ENCODE measurements around the gene ECE1.
A peak's percentile ranks its signal among the peaks of the same experiment; 100 is the strongest.
"Not testable (repeated sequence)": the region's sequence is repeated elsewhere in the genome, so short reads cannot be mapped to it uniquely, and the experiment has no call there.

The ECE1 gene

DNA sequence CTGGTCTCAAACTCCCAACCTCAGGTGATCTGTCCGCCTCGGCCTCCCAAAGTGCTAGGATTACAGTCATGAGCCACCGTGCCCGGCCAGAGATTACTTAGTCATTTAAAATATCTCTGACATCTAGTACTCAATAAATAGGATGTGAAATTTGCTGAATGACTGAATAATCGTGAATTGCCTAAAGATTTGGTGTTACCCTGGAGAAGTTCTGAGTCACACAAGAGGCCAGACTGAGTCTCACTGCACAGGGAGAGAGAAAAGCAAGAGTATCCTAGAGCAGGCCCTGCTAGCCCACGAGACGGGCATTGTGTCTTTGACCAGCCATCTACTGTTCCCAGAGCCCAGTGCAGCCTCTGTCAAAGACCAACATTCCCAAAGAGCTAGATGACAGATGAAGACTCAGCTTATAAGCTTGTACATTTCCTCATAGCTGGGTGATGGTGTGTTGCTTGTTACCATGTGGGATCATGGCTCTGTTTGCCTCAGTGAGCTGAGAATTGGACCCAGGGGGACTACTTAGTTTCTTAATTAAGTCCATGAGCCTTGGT, 108.0 kb downstream of the ECE1 start:
- DNase-seq (no peak), ATAC-seq (no peak)
- Mint-ChIP-seq H3K4me1 (peaks cover 7% of the 10 kb centered on the region), H3K27me3 (no peaks in the 10 kb centered on the region), H3K27ac (no peak overlapping the region), H3K9me3 (no peaks in the 10 kb centered on the region), H3K4me3 (no peak overlapping the region), H3K36me3 (ENCODE audit: low read depth) (no peaks in the 10 kb centered on the region)

DNA sequence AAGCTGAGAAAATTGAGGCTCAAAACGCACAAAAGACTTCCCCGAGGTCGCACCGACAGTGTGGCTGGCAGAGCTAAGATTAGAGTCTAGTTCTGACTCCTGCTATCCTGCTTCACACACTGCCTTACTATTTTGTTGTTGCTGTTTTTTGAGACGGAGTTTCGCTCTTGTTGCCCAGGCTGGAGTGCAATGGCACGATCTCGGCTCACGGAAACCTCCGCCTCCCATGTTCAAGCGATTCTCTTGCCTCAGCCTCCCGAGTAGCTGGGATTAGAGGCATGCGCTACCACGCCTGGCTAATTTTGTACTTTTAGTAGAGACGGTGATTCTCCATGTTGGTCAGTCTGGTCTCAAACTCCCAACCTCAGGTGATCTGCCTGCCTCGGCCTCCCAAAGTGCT, 112.0 kb downstream of the ECE1 start:
- not testable (repeated sequence) for H3K27me3 Mint-ChIP-seq, H3K4me3 Mint-ChIP-seq, H3K27ac Mint-ChIP-seq, H3K9me3 Mint-ChIP-seq, DNase-seq, ATAC-seq
- H3K36me3 Mint-ChIP-seq (ENCODE audit: low read depth): peaks cover 18% of the 10 kb centered on the region
- peaks cover 26% of the 10 kb centered on the region for H3K4me1 Mint-ChIP-seq

DNA sequence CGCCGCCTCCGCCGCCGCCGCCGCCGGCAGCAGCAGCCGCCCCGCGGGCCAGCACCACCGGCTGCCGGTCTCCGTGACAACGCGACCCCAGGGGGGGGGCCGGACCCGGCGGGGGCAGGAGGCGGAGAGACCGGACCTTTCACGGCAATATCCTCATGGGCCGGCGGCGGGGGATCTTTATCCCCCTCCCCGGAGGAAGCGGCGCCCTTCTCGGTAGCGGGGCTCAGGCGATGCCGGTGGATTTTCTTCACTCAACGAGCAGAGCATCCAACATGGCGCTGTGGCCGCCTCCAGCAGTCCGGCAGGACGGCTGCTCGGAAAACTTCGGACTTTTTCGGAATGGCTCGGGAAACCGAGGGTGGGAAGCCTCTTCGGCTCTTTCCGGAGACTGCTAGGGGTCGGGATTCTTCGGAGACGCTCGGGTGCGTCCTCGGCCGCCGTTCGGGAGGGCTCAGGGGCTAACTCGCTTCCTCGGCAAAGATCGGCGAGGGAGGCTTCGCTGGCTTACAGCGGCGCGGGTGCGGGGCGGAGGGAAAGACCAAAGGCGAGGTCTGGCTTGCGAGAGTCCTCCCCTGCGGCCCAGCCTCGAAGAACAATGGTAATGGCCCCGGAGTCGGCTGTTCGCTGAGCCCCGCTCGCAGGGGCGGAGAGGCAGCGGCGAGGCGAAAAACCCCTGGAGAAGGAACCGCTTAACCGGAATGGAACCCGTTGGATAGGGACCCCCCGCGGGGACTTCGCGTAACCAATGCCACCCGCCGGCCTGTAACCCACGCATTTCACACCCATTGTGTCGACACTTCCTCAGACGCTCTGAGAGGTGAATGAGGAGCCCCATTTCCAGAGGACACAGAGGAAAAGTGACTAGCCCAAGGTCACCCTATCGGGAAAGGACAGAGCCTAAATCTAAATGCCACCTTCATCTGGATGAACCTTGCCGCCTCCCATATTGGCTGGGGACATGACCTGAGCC, 113.4 kb downstream of the ECE1 start, which contains the start of gene EIF4G3:
TSS of gene EIF4G3 (minus strand) at position 312 of the 970 bp plus-strand sequence. CDS start 174,155 bp downstream, outside the sequence.
- Mint-ChIP-seq H3K27ac (peak within 1 kb of the TSS; percentile 93), H3K4me1 (peaks cover 30% of the 10 kb centered on the region), H3K9me3 (no peaks in the 10 kb centered on the region), H3K27me3 (no peaks in the 10 kb centered on the region), H3K4me3 (peak within 1 kb of the TSS; percentile 85), H3K36me3 (ENCODE audit: low read depth) (peaks cover 22% of the 10 kb centered on the region)
- ATAC-seq (peak; percentile 94), DNase-seq (peak; percentile 100)

DNA sequence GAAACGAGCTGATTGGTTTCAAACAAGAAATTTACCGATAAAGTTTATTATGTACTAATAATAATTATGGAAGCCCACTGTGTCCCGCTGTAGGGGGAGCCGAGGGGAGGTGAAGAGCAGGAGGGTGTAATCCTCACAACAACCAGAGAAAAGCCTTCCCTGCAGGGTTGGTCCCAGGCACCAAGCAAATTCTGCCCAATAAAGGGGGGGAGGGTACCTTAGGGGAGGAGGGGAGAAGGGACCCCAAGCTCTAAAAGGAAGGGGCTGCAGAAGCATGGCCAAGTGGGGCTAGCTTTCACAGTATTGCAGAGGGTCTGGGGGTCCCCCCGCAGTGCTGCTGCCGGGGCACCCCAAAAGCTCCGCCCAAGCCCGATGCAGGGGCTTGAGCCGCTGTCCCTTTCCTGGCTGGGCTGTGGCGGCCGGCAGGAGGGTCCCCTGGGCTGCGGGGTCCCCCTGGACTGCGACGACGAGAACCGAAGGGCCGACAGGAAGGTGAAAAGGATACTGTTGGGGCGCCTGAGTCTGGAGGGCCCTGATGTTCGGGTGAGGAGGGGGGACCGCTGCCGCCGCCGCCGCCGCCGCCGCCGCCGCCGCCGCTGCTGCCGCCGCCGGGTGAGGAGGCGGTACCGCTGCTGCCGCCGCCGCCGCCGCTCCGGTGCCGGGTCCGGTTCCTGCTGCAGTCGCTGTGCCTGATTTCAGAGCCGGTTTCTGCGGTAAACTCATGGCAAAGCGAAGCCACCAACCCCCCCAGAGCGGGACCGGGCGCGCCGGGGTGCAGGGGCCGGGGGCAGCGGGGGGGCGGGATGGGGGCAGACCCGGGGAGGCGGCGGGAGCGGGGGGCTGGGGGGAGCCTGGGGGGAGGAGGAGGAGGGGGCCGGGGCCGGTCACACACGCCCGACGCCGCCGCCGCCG, 114.3 kb downstream of the ECE1 start:
- H3K36me3 Mint-ChIP-seq (ENCODE audit: low read depth): peaks cover 29% of the 10 kb centered on the region
- peak overlapping the region; percentile 83 for H3K4me3 Mint-ChIP-seq
- no peaks in the 10 kb centered on the region for H3K9me3 Mint-ChIP-seq
- H3K27me3 Mint-ChIP-seq: no peaks in the 10 kb centered on the region
- H3K4me1 Mint-ChIP-seq: peaks cover 31% of the 10 kb centered on the region
- ATAC-seq (peak; percentile 6), DNase-seq (peak; percentile 46)
- peak overlapping the region; percentile 89 for H3K27ac Mint-ChIP-seq

DNA sequence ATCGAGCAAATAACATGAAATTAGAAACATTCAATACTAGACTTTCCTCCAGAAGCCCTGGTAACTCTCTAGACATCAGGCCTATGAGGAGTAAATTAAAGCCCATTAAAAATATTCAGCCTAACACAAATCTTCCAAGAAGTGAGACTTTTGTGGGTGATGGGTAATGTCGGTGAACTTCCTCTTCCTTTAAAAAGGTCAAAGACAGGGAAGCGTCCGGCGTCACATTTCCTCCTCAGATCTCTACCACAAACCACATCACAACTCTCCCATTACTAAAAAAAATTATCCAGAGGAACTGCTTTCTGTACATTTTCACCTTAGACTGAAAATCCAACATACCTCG, 115.0 kb downstream of the ECE1 start:
- no peak for ATAC-seq
- DNase-seq: peak; percentile 50

DNA sequence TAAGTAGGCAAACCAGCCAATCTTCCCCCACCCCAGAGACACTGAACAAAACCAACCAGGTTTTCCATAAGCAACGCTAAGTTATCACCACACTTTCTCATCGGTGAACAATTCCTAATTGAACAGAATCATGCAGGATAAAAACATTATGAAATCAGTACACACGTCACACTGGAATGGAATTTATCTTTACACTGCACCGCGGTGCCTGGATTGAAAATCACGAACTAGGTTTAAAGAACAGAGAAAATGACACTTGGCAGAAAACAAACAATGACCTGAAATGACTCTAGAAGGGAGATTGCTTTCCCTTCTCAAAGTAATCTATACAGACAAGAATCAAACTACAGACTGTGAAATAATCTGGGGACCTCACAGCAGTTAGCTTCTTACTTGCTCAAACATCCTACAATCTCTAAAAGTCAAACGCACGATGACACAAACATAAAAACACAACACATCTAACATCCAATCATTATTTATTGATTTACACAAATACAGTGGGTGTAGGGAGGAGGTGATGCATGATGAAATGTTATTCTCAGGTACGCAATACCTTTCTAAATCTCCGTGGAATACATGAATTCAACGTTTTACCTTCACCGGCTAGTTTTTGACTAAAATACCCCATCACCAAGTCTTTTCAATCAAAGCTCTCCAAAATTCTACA, 115.5 kb downstream of the ECE1 start:
- Mint-ChIP-seq H3K4me3 (peak overlapping the region; percentile 83), H3K36me3 (ENCODE audit: low read depth) (peaks cover 35% of the 10 kb centered on the region), H3K27ac (peak overlapping the region; percentile 89), H3K9me3 (no peaks in the 10 kb centered on the region), H3K4me1 (peaks cover 31% of the 10 kb centered on the region), H3K27me3 (no peaks in the 10 kb centered on the region)
- no peak for ATAC-seq
- DNase-seq: no peak

More for the DNA sequence above, 115.0 kb downstream of the ECE1 start:
- peak overlapping the region; percentile 89 for H3K27ac Mint-ChIP-seq
- H3K4me3 Mint-ChIP-seq: peak overlapping the region; percentile 83
- H3K36me3 Mint-ChIP-seq (ENCODE audit: low read depth): peaks cover 33% of the 10 kb centered on the region
- peaks cover 31% of the 10 kb centered on the region for H3K4me1 Mint-ChIP-seq
- H3K27me3 Mint-ChIP-seq: no peaks in the 10 kb centered on the region
- H3K9me3 Mint-ChIP-seq: no peaks in the 10 kb centered on the region

DNA sequence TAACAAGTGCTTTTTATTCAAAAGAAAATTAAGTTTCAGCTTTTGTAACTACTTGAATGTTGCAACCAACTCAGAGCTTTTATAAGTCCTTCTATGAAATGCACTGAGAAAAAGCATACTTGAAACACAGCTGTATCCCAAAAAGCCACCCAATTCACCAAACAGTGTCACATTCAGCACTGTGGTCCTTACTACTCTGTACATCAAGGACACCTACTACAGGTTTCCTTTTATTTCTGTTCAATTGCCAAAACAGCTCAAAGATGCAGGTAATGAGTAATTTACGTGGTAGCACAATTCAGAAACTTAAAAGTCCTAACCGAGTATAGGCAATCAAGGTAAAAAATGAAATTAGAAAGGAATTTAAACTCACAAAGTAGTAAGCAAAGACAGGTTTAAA, 116.0 kb downstream of the ECE1 start:
- H3K27me3 Mint-ChIP-seq: no peaks in the 10 kb centered on the region
- DNase-seq (no peak), ATAC-seq (no peak)
- peak overlapping the region; percentile 83 for H3K4me3 Mint-ChIP-seq
- no peak overlapping the region for H3K27ac Mint-ChIP-seq
- H3K4me1 Mint-ChIP-seq: peaks cover 31% of the 10 kb centered on the region
- no peaks in the 10 kb centered on the region for H3K9me3 Mint-ChIP-seq
- H3K36me3 Mint-ChIP-seq (ENCODE audit: low read depth): peaks cover 38% of the 10 kb centered on the region

DNA sequence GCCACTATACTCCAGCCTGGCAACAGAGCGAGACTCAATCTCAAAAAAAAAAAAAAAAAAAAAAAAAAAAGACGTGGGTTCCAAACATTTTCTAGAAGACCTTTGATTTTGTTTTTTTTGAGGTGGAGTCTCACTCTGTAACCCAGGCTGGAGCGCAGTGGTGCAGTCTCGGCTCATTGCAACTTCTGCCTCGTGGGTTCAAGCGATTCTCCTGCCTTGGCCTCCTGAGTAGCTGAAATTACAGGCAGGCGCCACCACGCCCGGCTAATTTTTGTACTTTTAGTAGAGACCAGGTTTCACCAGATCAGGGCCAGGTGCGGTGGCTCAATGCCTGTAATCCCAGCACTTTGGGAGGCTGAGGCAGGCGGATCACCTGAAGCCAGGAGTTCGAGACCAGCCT, 117.2 kb downstream of the ECE1 start:
- not testable (repeated sequence) for H3K27me3 Mint-ChIP-seq, ATAC-seq

DNA sequence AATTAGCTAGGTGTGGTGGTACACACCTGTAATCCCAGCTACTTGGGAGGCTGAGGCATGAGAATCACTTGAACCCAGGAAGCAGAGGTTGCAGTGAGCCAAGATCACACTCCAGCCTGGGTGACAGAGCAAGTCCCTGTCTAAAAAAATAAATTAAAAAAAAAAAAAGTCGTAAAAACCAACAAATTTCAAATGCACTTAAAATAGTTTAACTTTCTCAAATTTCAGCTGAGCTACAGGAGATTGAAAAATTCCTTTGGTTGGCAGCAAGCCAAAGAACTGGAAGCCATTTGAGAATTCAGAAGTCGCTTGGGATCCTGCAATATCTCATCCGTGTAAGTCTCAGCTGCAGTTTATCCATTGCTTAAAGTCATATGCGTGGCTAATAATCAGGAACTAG, 119.4 kb downstream of the ECE1 start:
- not testable (repeated sequence) for DNase-seq
- H3K36me3 Mint-ChIP-seq (ENCODE audit: low read depth): peaks cover 58% of the 10 kb centered on the region

More for the DNA sequence above, 117.2 kb downstream of the ECE1 start:
- not testable (repeated sequence) for H3K4me3 Mint-ChIP-seq, H3K9me3 Mint-ChIP-seq, H3K27ac Mint-ChIP-seq, DNase-seq
- Mint-ChIP-seq H3K4me1 (peaks cover 31% of the 10 kb centered on the region), H3K36me3 (ENCODE audit: low read depth) (peaks cover 43% of the 10 kb centered on the region)

DNA sequence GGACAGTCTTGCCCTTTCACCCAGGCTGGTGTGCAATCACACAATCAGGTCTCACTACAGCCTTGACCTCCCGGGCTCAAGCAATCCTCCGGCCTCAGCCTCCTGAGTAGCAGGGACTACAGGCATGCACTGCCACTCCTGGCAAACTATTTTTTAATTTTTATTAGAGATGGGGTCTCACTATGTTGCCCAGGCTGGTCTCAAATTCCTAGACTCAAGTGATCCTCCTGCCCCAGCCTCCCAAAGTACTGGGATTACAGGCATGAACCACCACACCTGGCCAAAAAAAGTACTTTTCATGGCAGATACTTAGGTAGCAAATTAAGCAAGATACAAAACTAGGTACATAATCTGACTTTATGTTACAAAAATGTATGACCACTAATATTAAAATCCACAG, 121.8 kb downstream of the ECE1 start:
- H3K4me3 Mint-ChIP-seq: no peak overlapping the region
- H3K36me3 Mint-ChIP-seq (ENCODE audit: low read depth): peaks cover 49% of the 10 kb centered on the region
- ATAC-seq (no peak), DNase-seq (no peak)
- H3K9me3 Mint-ChIP-seq: no peaks in the 10 kb centered on the region
- no peak overlapping the region for H3K27ac Mint-ChIP-seq
- H3K27me3 Mint-ChIP-seq: no peaks in the 10 kb centered on the region
- peaks cover 16% of the 10 kb centered on the region for H3K4me1 Mint-ChIP-seq

More for the DNA sequence above, 119.4 kb downstream of the ECE1 start:
- ATAC-seq, H3K9me3 Mint-ChIP-seq, H3K27me3 Mint-ChIP-seq, H3K27ac Mint-ChIP-seq, H3K4me3 Mint-ChIP-seq: not testable (repeated sequence)
- peaks cover 28% of the 10 kb centered on the region for H3K4me1 Mint-ChIP-seq

Data from activated naive CD8-positive, alpha-beta T cell treated with anti-CD3 and anti-CD28 coated beads, Interleukin-2, amount 50 U/mL, for 24 hours (primary cell).